Measurements from ENCODE around the gene STX10.

Gene STX10

DNA sequence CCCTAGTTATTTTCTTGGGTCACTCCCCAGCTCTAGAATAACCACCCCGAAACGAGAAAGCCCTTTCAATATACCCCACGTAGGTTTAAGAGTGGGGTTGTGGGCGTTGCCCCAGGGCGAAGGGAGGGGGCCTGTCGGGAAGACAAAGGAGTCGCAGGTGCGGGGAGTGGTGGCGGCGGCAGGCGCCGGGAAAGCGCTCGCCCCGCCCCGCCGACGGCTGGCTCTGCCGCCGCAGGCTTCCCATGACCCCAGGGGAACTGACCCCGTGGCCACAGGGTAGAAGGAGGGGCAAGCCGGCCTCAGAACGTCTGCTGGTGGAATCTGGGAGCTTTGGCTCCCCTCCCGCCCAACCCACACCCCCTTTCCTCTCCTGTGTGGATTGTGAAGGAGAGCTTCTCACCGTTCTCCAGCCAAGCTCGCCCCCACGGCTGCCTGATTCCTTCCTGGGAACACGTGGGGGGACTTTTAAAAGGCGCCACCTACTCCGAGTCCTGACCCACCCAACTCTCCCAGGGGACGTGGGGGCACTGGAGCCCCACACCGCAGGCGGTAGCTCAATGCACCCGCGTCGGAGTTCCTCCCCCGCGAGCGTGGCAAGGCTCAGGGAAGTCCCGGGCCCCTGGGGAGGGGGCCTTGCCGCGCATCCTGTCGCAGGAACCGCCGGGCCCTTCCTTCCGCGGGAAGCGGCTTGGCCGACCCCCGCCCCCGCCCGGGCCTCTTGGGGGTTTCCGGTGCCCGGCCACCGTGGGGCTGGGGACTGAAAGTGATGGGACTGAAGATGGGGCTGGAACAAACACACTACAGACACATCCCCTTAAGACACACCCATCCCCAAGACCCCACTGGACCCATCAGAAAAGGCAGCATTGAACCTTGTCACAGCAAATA is 5.5 kb upstream of the STX10 start:
- peak overlapping the region; percentile 99 for H3K4me3 ChIP-seq (ENCODE audit: low read length)
- TF ChIP-seq, protein P1, sequence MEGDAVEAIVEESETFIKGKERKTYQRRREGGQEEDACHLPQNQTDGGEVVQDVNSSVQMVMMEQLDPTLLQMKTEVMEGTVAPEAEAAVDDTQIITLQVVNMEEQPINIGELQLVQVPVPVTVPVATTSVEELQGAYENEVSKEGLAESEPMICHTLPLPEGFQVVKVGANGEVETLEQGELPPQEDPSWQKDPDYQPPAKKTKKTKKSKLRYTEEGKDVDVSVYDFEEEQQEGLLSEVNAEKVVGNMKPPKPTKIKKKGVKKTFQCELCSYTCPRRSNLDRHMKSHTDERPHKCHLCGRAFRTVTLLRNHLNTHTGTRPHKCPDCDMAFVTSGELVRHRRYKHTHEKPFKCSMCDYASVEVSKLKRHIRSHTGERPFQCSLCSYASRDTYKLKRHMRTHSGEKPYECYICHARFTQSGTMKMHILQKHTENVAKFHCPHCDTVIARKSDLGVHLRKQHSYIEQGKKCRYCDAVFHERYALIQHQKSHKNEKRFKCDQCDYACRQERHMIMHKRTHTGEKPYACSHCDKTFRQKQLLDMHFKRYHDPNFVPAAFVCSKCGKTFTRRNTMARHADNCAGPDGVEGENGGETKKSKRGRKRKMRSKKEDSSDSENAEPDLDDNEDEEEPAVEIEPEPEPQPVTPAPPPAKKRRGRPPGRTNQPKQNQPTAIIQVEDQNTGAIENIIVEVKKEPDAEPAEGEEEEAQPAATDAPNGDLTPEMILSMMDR (conservative IDR thresholded peaks at IDR 0.05; ENCODE audit: low read depth, low read length): no peak
- DNase-seq (ENCODE audit: low read depth): peak; percentile 69

DNA sequence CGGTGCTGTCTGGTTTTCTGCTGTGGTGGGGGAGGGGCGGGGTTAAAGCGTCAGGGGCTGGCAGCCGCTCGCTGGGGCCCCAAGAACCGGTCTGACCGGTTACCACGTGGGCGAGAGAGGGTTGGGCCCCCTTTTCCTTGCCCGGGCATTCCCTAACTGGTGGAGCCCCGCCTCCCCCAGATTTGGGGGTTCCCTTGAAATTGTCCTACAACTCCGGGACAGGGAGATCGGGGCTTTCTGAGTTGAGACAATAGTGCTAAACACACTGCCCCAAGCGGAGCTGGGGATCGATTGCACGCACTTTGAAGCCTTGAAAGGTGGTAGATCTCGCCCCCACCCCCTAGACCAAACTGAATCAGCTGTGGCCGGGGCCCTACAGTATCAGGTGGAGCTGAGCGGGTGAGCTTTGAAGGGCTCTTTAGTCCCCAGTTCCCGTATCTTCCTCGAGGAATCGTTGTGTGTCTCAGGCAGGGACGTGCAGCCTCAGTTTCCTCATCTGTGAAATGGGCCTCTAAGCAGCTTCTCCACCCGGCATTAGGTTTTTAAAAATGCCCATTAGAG is 4.8 kb upstream of the STX10 start:
- no peak for DNase-seq (ENCODE audit: low read depth)
- TF ChIP-seq, protein P1 (conservative IDR thresholded peaks at IDR 0.05; ENCODE audit: low read depth, low read length): peak; percentile 23

DNA sequence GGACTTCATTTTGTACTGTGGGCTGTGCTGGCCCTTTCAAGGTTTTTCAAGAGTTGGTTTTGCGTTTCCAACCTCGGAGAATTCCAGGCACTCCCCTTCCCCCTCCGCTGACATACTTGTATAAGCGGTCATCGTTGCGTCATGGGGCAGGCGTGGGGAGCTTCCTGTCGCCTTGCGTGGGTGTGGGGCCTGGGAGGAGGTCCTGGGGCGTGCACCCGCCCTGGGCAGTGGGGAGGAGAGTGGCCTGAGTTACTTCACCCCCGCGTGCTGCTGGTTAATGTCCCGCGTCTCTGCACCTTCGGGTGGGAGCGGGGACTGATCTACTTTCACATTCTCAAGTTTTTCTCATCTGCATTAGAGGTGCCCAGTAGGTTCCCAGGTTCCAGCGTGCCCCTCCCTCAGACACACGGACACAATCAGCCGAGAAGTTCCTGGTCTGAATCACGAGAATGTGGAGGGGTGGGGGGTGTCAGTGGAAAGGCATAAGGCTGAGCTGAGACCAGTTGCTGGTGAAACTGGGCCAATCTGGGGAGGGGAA is 4.1 kb upstream of the STX10 start:
- TF ChIP-seq, protein P1 (conservative IDR thresholded peaks at IDR 0.05; ENCODE audit: low read depth, low read length): no peak
- peak; percentile 47 for DNase-seq (ENCODE audit: low read depth)
- peak overlapping the region; percentile 99 for H3K4me3 ChIP-seq (ENCODE audit: low read length)

More for the DNA sequence above, 4.8 kb upstream of the STX10 start:
- peak overlapping the region; percentile 99 for H3K4me3 ChIP-seq (ENCODE audit: low read length)

DNA sequence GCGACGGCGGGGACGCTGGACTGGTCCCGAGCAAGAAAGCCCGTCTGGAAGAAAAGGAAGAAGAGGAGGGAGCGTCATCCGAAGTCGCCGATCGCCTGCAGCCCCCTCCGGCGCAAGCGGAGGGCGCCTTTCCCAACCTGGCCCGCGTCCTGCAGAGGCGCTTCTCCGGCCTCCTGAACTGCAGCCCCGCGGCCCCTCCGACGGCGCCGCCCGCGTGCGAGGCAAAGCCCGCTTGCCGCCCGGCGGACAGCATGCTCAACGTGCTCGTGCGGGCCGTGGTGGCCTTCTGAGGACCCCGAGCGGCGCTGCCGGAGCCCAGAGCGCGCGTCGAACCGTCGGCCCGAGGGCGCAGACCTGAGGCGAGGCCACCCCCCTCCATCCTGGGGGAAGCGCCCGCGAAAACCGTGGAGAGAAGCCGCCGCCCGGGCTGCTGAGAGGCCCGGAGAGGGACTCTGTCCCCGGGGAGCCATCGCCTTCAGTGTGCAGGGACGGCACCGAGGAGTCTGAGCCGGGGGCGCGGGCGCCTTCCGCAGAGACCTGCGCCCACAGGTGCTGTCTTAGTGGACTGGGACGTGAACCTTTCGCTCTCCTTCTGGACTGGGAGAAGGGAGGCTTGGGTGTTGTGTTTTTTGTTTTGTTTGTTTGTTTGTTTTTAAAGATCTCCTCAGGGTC is 3.5 kb upstream of the STX10 start:
- H3K4me3 ChIP-seq (ENCODE audit: low read length): peak overlapping the region; percentile 99
- TF ChIP-seq, protein P1 (conservative IDR thresholded peaks at IDR 0.05; ENCODE audit: low read depth, low read length): no peak
- no peak for DNase-seq (ENCODE audit: low read depth)

DNA sequence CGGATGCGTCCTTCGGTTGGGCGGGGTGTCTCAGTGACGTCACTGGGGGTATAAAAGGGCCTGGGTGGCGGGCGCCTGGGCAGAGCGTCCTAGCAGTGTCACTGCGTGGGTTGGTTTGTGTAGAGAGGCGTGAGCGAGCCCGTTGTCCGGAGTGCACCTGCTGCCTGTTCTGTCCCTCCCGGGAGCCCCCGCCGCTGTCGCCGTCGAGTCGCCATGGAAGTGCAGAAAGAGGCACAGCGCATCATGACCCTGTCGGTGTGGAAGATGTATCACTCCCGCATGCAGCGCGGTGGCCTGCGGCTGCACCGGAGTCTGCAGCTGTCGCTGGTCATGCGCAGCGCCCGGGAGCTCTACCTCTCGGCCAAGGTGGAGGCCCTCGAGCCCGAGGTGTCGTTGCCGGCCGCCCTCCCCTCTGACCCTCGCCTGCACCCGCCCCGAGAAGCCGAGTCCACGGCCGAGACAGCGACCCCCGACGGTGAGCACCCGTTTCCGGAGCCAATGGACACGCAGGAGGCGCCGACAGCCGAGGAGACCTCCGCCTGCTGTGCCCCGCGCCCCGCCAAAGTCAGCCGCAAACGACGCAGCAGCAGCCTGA is 2.9 kb upstream of the STX10 start:
- H3K4me3 ChIP-seq (ENCODE audit: low read length): peak overlapping the region; percentile 99
- TF ChIP-seq, protein P1 (conservative IDR thresholded peaks at IDR 0.05; ENCODE audit: low read depth, low read length): peak; percentile 10
- DNase-seq (ENCODE audit: low read depth): peak; percentile 75

DNA sequence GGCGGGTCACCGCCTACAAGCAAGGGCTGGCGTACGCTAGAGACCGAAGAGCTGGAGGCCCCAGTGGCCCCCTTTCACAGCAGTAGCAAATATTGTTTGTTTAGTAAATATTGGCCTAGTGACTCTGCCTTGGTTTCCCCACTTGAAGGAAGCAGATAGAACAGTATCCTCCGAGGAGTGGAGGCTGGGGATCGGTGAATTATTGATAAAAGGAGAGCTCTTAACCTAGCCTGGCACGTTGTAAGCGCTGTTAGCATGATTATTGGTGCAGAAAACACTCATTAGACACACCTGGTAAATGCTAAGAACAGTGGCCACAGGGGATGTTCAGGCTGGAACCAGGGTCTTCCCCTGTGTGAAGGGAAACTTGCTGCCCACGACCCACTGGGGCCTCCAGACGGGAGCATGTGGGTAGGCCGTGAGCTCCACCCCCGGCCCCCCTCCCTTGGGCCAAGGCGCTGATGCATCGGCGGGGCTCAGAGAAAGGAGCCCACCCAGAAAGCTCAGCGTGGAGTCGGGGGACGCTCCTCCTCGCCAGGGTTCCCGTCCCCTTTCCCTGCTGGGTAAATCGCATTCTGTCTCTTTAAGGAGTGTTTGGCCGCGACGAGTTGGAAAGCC is 2.3 kb upstream of the STX10 start:
- no peak for DNase-seq (ENCODE audit: low read depth)
- H3K4me3 ChIP-seq (ENCODE audit: low read length): peak overlapping the region; percentile 99

More for the DNA sequence above, 2.3 kb upstream of the STX10 start:
- TF ChIP-seq, protein P1 (conservative IDR thresholded peaks at IDR 0.05; ENCODE audit: low read depth, low read length): no peak

All from retinal pigment epithelial cell (primary cell).